Smooth muscle cell (in vitro differentiated cells): ENCODE data around the gene POU3F1. TPM values are rescaled to one million over a fixed set of nuclear protein-coding genes. Genes with fewer than 3 reads are reported as not detected.

ENCODE experiments used
- DNase-seq: peaks from one replicate; lab custom pipeline; 2025; ENCODE audit not compliant: unreplicated experiment; lab: John Stamatoyannopoulos, UW
- H2AFZ ChIP-seq: fragments of 200-600 bp; sonication (generic); 2 replicates; pipeline ENCODE4 v1.6.0; 2016; ENCODE audit warnings: antibody characterized with exemption, low read depth, mild to moderate bottlenecking
- H3F3A ChIP-seq: fragments of 200-600 bp; sonication (generic); 2 replicates; pipeline ENCODE4 v1.6.0; 2017; ENCODE audit warnings: antibody characterized with exemption, low read depth
- H3K27ac ChIP-seq: fragments of 200-600 bp; sonication (generic); 2 replicates; pipeline ENCODE4 v1.5.1; 2016; ENCODE audit warnings: low read depth, mild to moderate bottlenecking
- H3K27me3 ChIP-seq: fragments of 200-600 bp; sonication (generic); 2 replicates; pipeline ENCODE4 v1.6.1; 2016; ENCODE audit warnings: low read depth, mild to moderate bottlenecking
- H3K36me3 ChIP-seq: fragments of 200-600 bp; sonication (generic); 2 replicates; pipeline ENCODE4 v1.5.1; 2016; ENCODE audit warnings: low read depth
- H3K4me1 ChIP-seq: fragments of 200-600 bp; sonication (generic); 2 replicates; pipeline ENCODE4 v1.5.1; 2016; ENCODE audit warnings: low read depth
- H3K4me2 ChIP-seq: fragments of 200-600 bp; sonication (generic); 2 replicates; pipeline ENCODE4 v1.6.0; 2016; ENCODE audit warnings: mild to moderate bottlenecking
- H3K4me3 ChIP-seq: fragments of 200-600 bp; sonication (generic); 2 replicates; pipeline ENCODE4 v1.5.1; 2016; ENCODE audit warnings: mild to moderate bottlenecking
- H3K79me2 ChIP-seq: fragments of 200-600 bp; sonication (generic); 2 replicates; pipeline ENCODE4 v1.6.0; 2016; ENCODE audit warnings: low read depth, mild to moderate bottlenecking
- H3K9ac ChIP-seq: fragments of 200-600 bp; sonication (generic); 2 replicates; pipeline ENCODE4 v1.6.0; 2016; ENCODE audit warnings: low read depth
- H3K9me3 ChIP-seq: fragments of 200-600 bp; sonication (generic); replicated peaks from 2 replicates; pipeline ENCODE4 v1.5.1; 2016; ENCODE audit warnings: low read depth
- H4K20me1 ChIP-seq: fragments of 200-600 bp; sonication (generic); 2 replicates; pipeline ENCODE4 v1.6.0; 2016; ENCODE audit warnings: low read depth
- CTCF ChIP-seq: fragments of 200-600 bp; sonication (generic); IDR thresholded peaks from 2 replicates; pipeline ENCODE4 v1.5.1; 2017; ENCODE audit warnings: borderline replicate concordance, mild to moderate bottlenecking, antibody characterized with exemption; ENCODE audit not compliant: insufficient read depth, poor library complexity, severe bottlenecking
- WGBS: methylation state at CpG from one replicate; pipeline ENCODE4 v1.1.7; 2016; ENCODE audit warnings: low lambda C conversion rate; 5-methylcytosine and 5-hydroxymethylcytosine counted together
- polyA plus RNA-seq: library from polyadenylated mRNA; unstranded; fragments of >200 nt; fragmentation: Nextera tagmentation; extraction: Ambion mirVana; gene quantifications from 2 replicates; pipeline ENCODE4 v1.2.1, GENCODE V29; 2016
- total RNA-seq: library from RNA; depleted of rRNA; stranded (reverse); fragments of >200 nt; gene quantifications from 2 replicates; pipeline ENCODE4 v1.2.3, GENCODE V29; 2014

POU3F1 gene
- total and polyA plus RNA-seq, 2 experiments from 2014 or later = 0.55 TPM; not detected in 1

GRCh38 chr1:38082769-38083263, 36.2 kb upstream of the POU3F1 start:
- no peaks in the 10 kb centered on the region for H3K27me3 ChIP-seq
- no peak for TF ChIP-seq CTCF
- no peaks in the 10 kb centered on the region for H4K20me1 ChIP-seq
- no peak for DNase-seq
- H3K4me3 ChIP-seq = no peak overlapping the region
- H3F3A ChIP-seq = no peaks in the 10 kb centered on the region
- no peaks in the 10 kb centered on the region for H3K9me3 ChIP-seq
- no peak overlapping the region for H3K9ac ChIP-seq
- H3K36me3 ChIP-seq = no peaks in the 10 kb centered on the region
- no peak overlapping the region for H3K4me2 ChIP-seq
- H3K4me1 ChIP-seq = no peaks in the 10 kb centered on the region
- no peak overlapping the region for H3K27ac ChIP-seq
- H3K79me2 ChIP-seq = no peaks in the 10 kb centered on the region
- no peak overlapping the region for H2AFZ ChIP-seq
- 89% methylated on average over 3 of the region's 3 CpGs for WGBS

- Histone ChIP-seq H3F3A (no peaks in the 10 kb centered on the region), H3K4me3 (no peak overlapping the region), H3K9ac (no peak overlapping the region), H3K9me3 (no peaks in the 10 kb centered on the region), H2AFZ (no peak overlapping the region), H3K79me2 (no peaks in the 10 kb centered on the region), H3K27me3 (no peaks in the 10 kb centered on the region), H3K4me1 (no peaks in the 10 kb centered on the region), H4K20me1 (no peaks in the 10 kb centered on the region), H3K4me2 (no peak overlapping the region), H3K27ac (no peak overlapping the region), H3K36me3 (no peaks in the 10 kb centered on the region)
- 81% methylated on average over 4 of the region's 4 CpGs for WGBS
- no peak for TF ChIP-seq CTCF
- no peak for DNase-seq
Observed at GRCh38 chr1:38079019-38079418, 32.4 kb upstream of the POU3F1 start.

GRCh38 chr1:38077523-38078147, 31.0 kb upstream of the POU3F1 start:
- Histone ChIP-seq H3K36me3 (no peaks in the 10 kb centered on the region), H3K4me2 (no peak overlapping the region), H3K4me3 (no peak overlapping the region), H4K20me1 (no peaks in the 10 kb centered on the region), H3K9me3 (no peaks in the 10 kb centered on the region), H3K4me1 (peaks cover 10% of the 10 kb centered on the region), H3K27me3 (no peaks in the 10 kb centered on the region), H3K27ac (no peak overlapping the region), H3K9ac (no peak overlapping the region), H3F3A (no peaks in the 10 kb centered on the region), H2AFZ (no peak overlapping the region), H3K79me2 (no peaks in the 10 kb centered on the region)
- DNase-seq = no peak
- TF ChIP-seq CTCF = no peak
- 94% methylated on average over 3 of the region's 3 CpGs for WGBS

- Histone ChIP-seq H3K27me3 (no peaks in the 10 kb centered on the region), H3K9ac (no peak overlapping the region), H3K79me2 (no peaks in the 10 kb centered on the region), H3K4me2 (no peak overlapping the region), H3F3A (no peaks in the 10 kb centered on the region), H3K4me3 (no peak overlapping the region), H3K4me1 (peaks cover 10% of the 10 kb centered on the region), H3K27ac (no peak overlapping the region), H3K9me3 (no peaks in the 10 kb centered on the region), H2AFZ (no peak overlapping the region), H4K20me1 (no peaks in the 10 kb centered on the region), H3K36me3 (no peaks in the 10 kb centered on the region)
- no peak for DNase-seq
- 70% methylated on average over 6 of the region's 6 CpGs for WGBS
- no peak for TF ChIP-seq CTCF
Observed at GRCh38 chr1:38076455-38076854, 29.9 kb upstream of the POU3F1 start.
